HUES6 (cell line): ENCODE measurements around the gene WRAP73.

Source experiments
- H3K27ac ChIP-seq: 2 replicates; pipeline ENCODE4 v1.7.0; 2013; ENCODE audit warnings: low read depth, mild to moderate bottlenecking, low read length, inconsistent platforms
- H3K27me3 ChIP-seq: 2 replicates; pipeline ENCODE4 v1.6.1; 2013; ENCODE audit warnings: low read length; ENCODE audit not compliant: control insufficient read depth, insufficient read depth
- H3K36me3 ChIP-seq: 2 replicates; pipeline ENCODE4 v1.6.1; 2013; ENCODE audit warnings: low read length; ENCODE audit not compliant: control insufficient read depth, insufficient read depth
- H3K4me1 ChIP-seq: 2 replicates; pipeline ENCODE4 v1.6.1; 2013; ENCODE audit warnings: low read length; ENCODE audit not compliant: control insufficient read depth, insufficient read depth
- H3K4me3 ChIP-seq: 2 replicates; pipeline ENCODE4 v1.5.1; 2013; ENCODE audit warnings: low read depth, low read length
- H3K9ac ChIP-seq: one replicate; pipeline ENCODE4 v1.6.1; 2013; ENCODE audit warnings: mild to moderate bottlenecking, low read length
- H3K9me3 ChIP-seq: 2 replicates; pipeline ENCODE4 v1.6.1; 2013; ENCODE audit warnings: low read depth, low read length; ENCODE audit not compliant: control insufficient read depth, insufficient read depth

The WRAP73 gene

GRCh38 chr1:3663999-3664699, 14.2 kb upstream of the WRAP73 start:
- no peaks in the 10 kb centered on the region for H3K9me3 ChIP-seq
- H3K36me3 ChIP-seq = no peaks in the 10 kb centered on the region
- peaks cover 23% of the 10 kb centered on the region; the same call in 1 of the 2 replicates for H3K27me3 ChIP-seq
- peaks cover 6% of the 10 kb centered on the region; the same call in 1 of the 2 replicates for H3K4me1 ChIP-seq
- H3K27ac ChIP-seq = no peak overlapping the region
- H3K4me3 ChIP-seq = no peak overlapping the region
- H3K9ac ChIP-seq = no peak overlapping the region

GRCh38 chr1:3662080-3662671, 12.3 kb upstream of the WRAP73 start:
- Histone ChIP-seq H3K27ac (no peak overlapping the region), H3K9ac (no peak overlapping the region), H3K4me1 (peaks cover 9% of the 10 kb centered on the region; the same call in 1 of the 2 replicates), H3K4me3 (no peak overlapping the region), H3K9me3 (no peaks in the 10 kb centered on the region), H3K36me3 (no peaks in the 10 kb centered on the region), H3K27me3 (peaks cover 23% of the 10 kb centered on the region)

GRCh38 chr1:3661631-3662030, 11.7 kb upstream of the WRAP73 start:
- no peak overlapping the region for H3K9ac ChIP-seq
- no peaks in the 10 kb centered on the region for H3K36me3 ChIP-seq
- H3K27ac ChIP-seq = no peak overlapping the region
- H3K9me3 ChIP-seq = no peaks in the 10 kb centered on the region
- H3K27me3 ChIP-seq = peaks cover 28% of the 10 kb centered on the region
- peaks cover 9% of the 10 kb centered on the region; the same call in 1 of the 2 replicates for H3K4me1 ChIP-seq
- no peak overlapping the region for H3K4me3 ChIP-seq

GRCh38 chr1:3660704-3661103, 10.8 kb upstream of the WRAP73 start:
- no peak overlapping the region for H3K27ac ChIP-seq
- H3K36me3 ChIP-seq = no peaks in the 10 kb centered on the region
- peaks cover 37% of the 10 kb centered on the region for H3K27me3 ChIP-seq
- peaks cover 9% of the 10 kb centered on the region; the same call in 1 of the 2 replicates for H3K4me1 ChIP-seq
- no peak overlapping the region for H3K4me3 ChIP-seq
- H3K9ac ChIP-seq = no peak overlapping the region
- no peaks in the 10 kb centered on the region for H3K9me3 ChIP-seq

GRCh38 chr1:3659093-3659492, 9.2 kb upstream of the WRAP73 start:
- Histone ChIP-seq H3K9me3 (no peaks in the 10 kb centered on the region), H3K4me1 (peaks cover 9% of the 10 kb centered on the region; the same call in 1 of the 2 replicates), H3K9ac (no peak overlapping the region), H3K36me3 (no peaks in the 10 kb centered on the region), H3K4me3 (no peak overlapping the region), H3K27ac (no peak overlapping the region), H3K27me3 (peaks cover 53% of the 10 kb centered on the region)

GRCh38 chr1:3658231-3658615, 8.3 kb upstream of the WRAP73 start:
- Histone ChIP-seq H3K9ac (no peak overlapping the region), H3K4me1 (peaks cover 9% of the 10 kb centered on the region; the same call in 1 of the 2 replicates), H3K36me3 (no peaks in the 10 kb centered on the region), H3K4me3 (no peak overlapping the region), H3K9me3 (no peaks in the 10 kb centered on the region), H3K27ac (no peak overlapping the region), H3K27me3 (peaks cover 62% of the 10 kb centered on the region)

GRCh38 chr1:3657578-3658230, 7.8 kb upstream of the WRAP73 start:
- Histone ChIP-seq H3K36me3 (no peaks in the 10 kb centered on the region), H3K4me3 (no peak overlapping the region), H3K9ac (no peak overlapping the region), H3K9me3 (no peaks in the 10 kb centered on the region), H3K27ac (no peak overlapping the region), H3K4me1 (peaks cover 11% of the 10 kb centered on the region), H3K27me3 (peaks cover 65% of the 10 kb centered on the region)

- no peak overlapping the region for H3K4me3 ChIP-seq
- H3K9me3 ChIP-seq = no peaks in the 10 kb centered on the region
- H3K4me1 ChIP-seq = peaks cover 11% of the 10 kb centered on the region
- H3K27me3 ChIP-seq = peaks cover 71% of the 10 kb centered on the region
- H3K27ac ChIP-seq = no peak overlapping the region
- H3K9ac ChIP-seq = no peak overlapping the region
- H3K36me3 ChIP-seq = no peaks in the 10 kb centered on the region
These were observed 7.2 kb upstream of the WRAP73 start for GRCh38 chr1:3657096-3657475.

- Histone ChIP-seq H3K27ac (no peak overlapping the region), H3K27me3 (peaks cover 76% of the 10 kb centered on the region)
These were observed 6.7 kb upstream of the WRAP73 start for GRCh38 chr1:3656450-3657095.

GRCh38 chr1:3654549-3655281, 4.8 kb upstream of the WRAP73 start:
- no peaks in the 10 kb centered on the region for H3K36me3 ChIP-seq
- H3K27ac ChIP-seq = no peak overlapping the region
- H3K4me3 ChIP-seq = no peak overlapping the region
- H3K9me3 ChIP-seq = no peaks in the 10 kb centered on the region
- H3K4me1 ChIP-seq = peaks cover 14% of the 10 kb centered on the region
- H3K27me3 ChIP-seq = peaks cover 86% of the 10 kb centered on the region
- no peak overlapping the region for H3K9ac ChIP-seq

More at GRCh38 chr1:3656450-3657095, 6.7 kb upstream of the WRAP73 start:
- Histone ChIP-seq H3K4me1 (peaks cover 11% of the 10 kb centered on the region), H3K9me3 (no peaks in the 10 kb centered on the region), H3K4me3 (no peak overlapping the region), H3K36me3 (no peaks in the 10 kb centered on the region), H3K9ac (no peak overlapping the region)
